ENCODE measurements around the gene PMEPA1. TPM values are rescaled to one million over a fixed set of nuclear protein-coding genes. Genes with fewer than 3 reads are reported as not detected.
A peak's percentile ranks its signal among the peaks of the same experiment; 100 is the strongest.

PMEPA1 gene
- total RNA-seq, 1 experiment from 2014 or later: 1,302 TPM

- H3K27ac Mint-ChIP-seq (ENCODE audit: unreplicated experiment): peak overlapping the region; percentile 40
- BruUV-seq (replicated peaks): no TSS peak
- H3K9me3 Mint-ChIP-seq (ENCODE audit: low read depth, unreplicated experiment): peaks cover 3% of the 10 kb centered on the region
- intact Hi-C loops (cut with micrococcal nuclease; ENCODE audit: unreplicated experiment): loop anchor here (2.0 kb wide), 2 partner anchors 465 to 587 kb away; no protein-coding TSS in a partner anchor
- no peak for DNase-seq
- H3K27me3 Mint-ChIP-seq (ENCODE audit: unreplicated experiment): no peaks in the 10 kb centered on the region
- no peak for TF ChIP-seq CTCF (IDR thresholded peaks at IDR 0.05; ENCODE audit: unreplicated experiment)
- H3K36me3 Mint-ChIP-seq (ENCODE audit: insufficient read depth, unreplicated experiment): peaks cover 17% of the 10 kb centered on the region
- CTCF ChIA-PET: interaction anchor here (0.5 to 2.3 kb wide), 11 partner anchors 22 to 702 kb away, joined by 3 to 21 read pairs (median 7); partner anchors contain the start of gene PMEPA1
- peak overlapping the region; percentile 4 for H3K4me3 Mint-ChIP-seq (ENCODE audit: low read depth, unreplicated experiment)
- peaks cover 52% of the 10 kb centered on the region for H3K4me1 Mint-ChIP-seq (ENCODE audit: low read depth, unreplicated experiment)
These were observed 88.2 kb downstream of the PMEPA1 start for GRCh38 chr20:57621421-57622200.

DNA sequence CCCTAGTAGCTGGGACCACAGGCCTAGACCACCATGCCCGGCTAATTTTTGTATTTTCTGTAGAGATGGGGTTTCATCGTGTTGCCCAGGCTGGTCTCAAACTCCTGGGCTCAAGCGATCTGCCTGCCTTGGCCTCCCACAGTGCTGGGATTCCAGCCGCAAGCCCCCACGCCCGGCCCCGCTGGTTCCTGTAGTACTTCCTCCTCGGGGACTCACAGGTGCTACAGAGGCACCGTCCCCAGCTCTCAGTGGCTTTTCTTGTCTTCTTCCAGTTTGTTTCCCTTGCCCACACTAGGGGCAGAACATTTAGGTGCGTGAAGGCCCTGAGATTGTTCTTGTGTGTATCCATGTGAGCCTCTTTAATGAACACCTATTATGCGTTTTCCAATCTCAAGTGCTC, 88.8 kb downstream of the PMEPA1 start:
- BruUV-seq (replicated peaks): no TSS peak
- Mint-ChIP-seq H3K27me3 (ENCODE audit: unreplicated experiment) (no peaks in the 10 kb centered on the region), H3K4me3 (ENCODE audit: low read depth, unreplicated experiment) (peak overlapping the region; percentile 4), H3K9me3 (ENCODE audit: low read depth, unreplicated experiment) (peaks cover 3% of the 10 kb centered on the region), H3K27ac (ENCODE audit: unreplicated experiment) (peak overlapping the region; percentile 40), H3K36me3 (ENCODE audit: insufficient read depth, unreplicated experiment) (peaks cover 12% of the 10 kb centered on the region), H3K4me1 (ENCODE audit: low read depth, unreplicated experiment) (peaks cover 53% of the 10 kb centered on the region)
- intact Hi-C loops (cut with micrococcal nuclease; ENCODE audit: unreplicated experiment): no loop called here
- CTCF ChIA-PET: interaction anchor here (1.2 kb wide), 1 partner anchor 78 kb away, joined by 4 read pairs; no protein-coding TSS in a partner anchor
- TF ChIP-seq CTCF (IDR thresholded peaks at IDR 0.05; ENCODE audit: unreplicated experiment): no peak
- no peak for DNase-seq

- peak within 1 kb of the TSS; percentile 41 for H3K4me3 Mint-ChIP-seq (ENCODE audit: low read depth, unreplicated experiment)
- peak; percentile 49 for DNase-seq
- peaks cover 3% of the 10 kb centered on the region for H3K9me3 Mint-ChIP-seq (ENCODE audit: low read depth, unreplicated experiment)
- CTCF ChIA-PET: interaction anchor here (0.6 to 1.4 kb wide), 9 partner anchors 20 to 568 kb away, joined by 3 to 7 read pairs (median 4); no protein-coding TSS in a partner anchor
- no TSS peak for BruUV-seq (replicated peaks)
- peaks cover 11% of the 10 kb centered on the region for H3K36me3 Mint-ChIP-seq (ENCODE audit: insufficient read depth, unreplicated experiment)
- TF ChIP-seq CTCF (IDR thresholded peaks at IDR 0.05; ENCODE audit: unreplicated experiment): no peak
- H3K4me1 Mint-ChIP-seq (ENCODE audit: low read depth, unreplicated experiment): peaks cover 53% of the 10 kb centered on the region
- intact Hi-C loops (cut with micrococcal nuclease; ENCODE audit: unreplicated experiment): no loop called here
- no peaks in the 10 kb centered on the region for H3K27me3 Mint-ChIP-seq (ENCODE audit: unreplicated experiment)
- H3K27ac Mint-ChIP-seq (ENCODE audit: unreplicated experiment): peak within 1 kb of the TSS; percentile 40
These were observed 89.4 kb downstream of the PMEPA1 start, which contains the start of gene ZBP1 for GRCh38 chr20:57620274-57620990. Gene ZBP1 (minus strand): TSS chr20:57620426. CDS start chr20:57620295, 131 bp downstream.

DNA sequence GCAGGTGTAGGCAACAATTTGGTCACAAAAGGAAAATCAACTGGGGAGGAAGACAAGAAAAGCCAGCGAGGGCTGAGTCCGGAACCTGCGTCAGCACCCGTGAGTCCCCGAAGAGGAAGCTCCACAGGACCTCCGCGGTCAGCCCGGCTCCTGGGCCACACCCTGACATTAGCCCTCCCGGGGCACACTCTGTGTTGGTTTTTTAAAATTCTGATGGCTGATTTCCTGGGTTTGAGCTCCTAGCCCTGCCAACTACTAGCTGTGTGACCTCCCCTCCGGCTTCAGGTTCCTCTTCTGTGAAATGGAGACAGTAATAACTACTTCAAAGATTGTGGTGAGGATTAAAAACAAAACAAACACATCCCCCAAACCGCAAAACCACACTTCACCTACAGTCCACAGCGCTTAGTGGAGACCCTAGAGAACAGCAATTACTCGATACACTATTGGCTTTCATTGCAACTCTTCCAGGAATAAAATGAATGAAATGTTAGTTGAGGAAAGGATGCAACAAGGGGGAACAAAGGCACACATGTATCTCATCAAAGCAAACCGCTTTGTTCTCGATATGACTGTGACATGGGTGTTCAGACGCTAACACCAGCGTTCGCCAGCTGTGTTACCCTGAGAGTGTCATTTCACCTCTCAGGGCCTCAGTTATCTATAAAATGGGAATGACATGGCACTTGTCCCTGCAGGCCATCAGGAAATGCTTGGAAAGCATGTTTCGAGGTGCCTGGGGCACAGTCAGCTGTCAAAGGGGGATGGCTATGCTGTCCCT, 90.6 kb downstream of the PMEPA1 start:
- intact Hi-C loops (cut with micrococcal nuclease; ENCODE audit: unreplicated experiment): loop anchor here (5.0 kb wide), 1 partner anchor 398 kb away; no protein-coding TSS in a partner anchor
- H3K4me3 Mint-ChIP-seq (ENCODE audit: low read depth, unreplicated experiment): no peak overlapping the region
- no TSS peak for BruUV-seq (replicated peaks)

More for the DNA sequence above, 90.6 kb downstream of the PMEPA1 start:
- Mint-ChIP-seq H3K4me1 (ENCODE audit: low read depth, unreplicated experiment) (peaks cover 53% of the 10 kb centered on the region), H3K27ac (ENCODE audit: unreplicated experiment) (no peak overlapping the region), H3K9me3 (ENCODE audit: low read depth, unreplicated experiment) (no peaks in the 10 kb centered on the region), H3K27me3 (ENCODE audit: unreplicated experiment) (no peaks in the 10 kb centered on the region), H3K36me3 (ENCODE audit: insufficient read depth, unreplicated experiment) (peaks cover 11% of the 10 kb centered on the region)
- no peak for TF ChIP-seq CTCF (IDR thresholded peaks at IDR 0.05; ENCODE audit: unreplicated experiment)
- no peak for DNase-seq
- CTCF ChIA-PET: interaction anchor here (0.6 to 2.0 kb wide), 8 partner anchors 19 to 569 kb away, joined by 3 to 7 read pairs (median 4); no protein-coding TSS in a partner anchor
